ENCODE results near the gene SIVA1. TPM values are rescaled to one million over a fixed set of nuclear protein-coding genes. Genes with fewer than 3 reads are reported as not detected.

SIVA1 gene
- total and polyA plus RNA-seq, 2 of the 8 experiments (the other 6 are each of a cell fraction or from before 2014, with no cell fraction given), result 123 to 589 TPM

DNA sequence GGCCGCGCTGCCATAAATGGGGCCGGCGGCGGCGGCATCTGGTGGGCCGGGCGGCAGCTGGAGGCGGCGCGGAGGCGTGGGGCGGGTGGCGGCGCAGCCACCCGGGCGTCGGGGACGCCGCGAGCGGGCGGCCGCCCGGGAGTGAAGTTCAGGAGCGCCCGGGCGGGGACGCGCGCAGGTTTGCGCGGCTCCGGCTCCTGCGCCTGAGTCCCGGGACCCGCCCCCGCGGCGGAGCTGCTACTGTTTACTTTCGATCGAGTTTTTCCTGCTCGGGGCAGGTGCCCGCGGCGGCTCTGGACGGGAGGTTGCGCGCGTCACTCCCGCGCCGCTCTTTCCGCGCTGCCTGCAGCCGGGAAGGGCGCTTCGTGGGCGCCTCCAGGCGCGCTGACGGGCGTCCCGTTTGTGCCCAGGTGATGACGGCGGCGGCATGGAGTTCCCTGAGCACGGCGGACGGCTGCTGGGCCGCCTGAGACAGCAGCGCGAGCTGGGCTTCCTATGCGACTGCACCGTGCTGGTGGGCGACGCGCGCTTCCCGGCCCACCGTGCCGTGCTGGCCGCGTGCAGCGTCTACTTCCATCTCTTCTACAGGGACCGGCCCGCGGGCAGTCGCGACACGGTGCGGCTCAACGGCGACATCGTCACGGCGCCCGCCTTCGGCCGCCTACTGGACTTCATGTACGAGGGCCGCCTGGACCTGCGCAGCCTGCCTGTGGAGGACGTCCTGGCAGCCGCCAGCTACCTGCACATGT, 48.0 kb downstream of the SIVA1 start, which contains the start of gene ZBTB42 (continued):
- TF ChIP-seq, protein P1, sequence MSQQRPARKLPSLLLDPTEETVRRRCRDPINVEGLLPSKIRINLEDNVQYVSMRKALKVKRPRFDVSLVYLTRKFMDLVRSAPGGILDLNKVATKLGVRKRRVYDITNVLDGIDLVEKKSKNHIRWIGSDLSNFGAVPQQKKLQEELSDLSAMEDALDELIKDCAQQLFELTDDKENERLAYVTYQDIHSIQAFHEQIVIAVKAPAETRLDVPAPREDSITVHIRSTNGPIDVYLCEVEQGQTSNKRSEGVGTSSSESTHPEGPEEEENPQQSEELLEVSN (IDR thresholded peaks at IDR 0.05), result peak; percentile 29; the same call in 1 of the 2 replicates
- TF ChIP-seq NANOG (IDR thresholded peaks at IDR 0.05; ENCODE audit: insufficient read depth, low read depth, low read length, poor library complexity, severe bottlenecking) (no peak), RFX5 (IDR thresholded peaks at IDR 0.05; ENCODE audit: borderline replicate concordance, low read depth, low read length) (no peak), SP2 (IDR thresholded peaks at IDR 0.05; ENCODE audit: low read length) (no peak), ASH2L (IDR thresholded peaks at IDR 0.05; ENCODE audit: low read length) (peak; percentile 21)
- TF ChIP-seq, protein P2, sequence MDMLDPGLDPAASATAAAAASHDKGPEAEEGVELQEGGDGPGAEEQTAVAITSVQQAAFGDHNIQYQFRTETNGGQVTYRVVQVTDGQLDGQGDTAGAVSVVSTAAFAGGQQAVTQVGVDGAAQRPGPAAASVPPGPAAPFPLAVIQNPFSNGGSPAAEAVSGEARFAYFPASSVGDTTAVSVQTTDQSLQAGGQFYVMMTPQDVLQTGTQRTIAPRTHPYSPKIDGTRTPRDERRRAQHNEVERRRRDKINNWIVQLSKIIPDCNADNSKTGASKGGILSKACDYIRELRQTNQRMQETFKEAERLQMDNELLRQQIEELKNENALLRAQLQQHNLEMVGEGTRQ (IDR thresholded peaks at IDR 0.05; ENCODE audit: low read length), result no peak
